Muscle of leg (tissue), 16 donors: Measurements from ENCODE around the gene OCIAD2. TPM values are rescaled to one million over a fixed set of nuclear protein-coding genes. Genes with fewer than 3 reads are reported as not detected.

ENCODE experiments used
- DNase-seq: peaks from one replicate; pipeline ENCODE4 v3.0.0; 2013
- H3K27ac ChIP-seq: one replicate; pipeline ENCODE4 v1.5.1; 2013; ENCODE audit warnings: mild to moderate bottlenecking, low read length, control low read depth
- H3K27me3 ChIP-seq: one replicate; pipeline ENCODE4 v1.6.1; 2013; ENCODE audit warnings: low read length; ENCODE audit not compliant: control insufficient read depth, insufficient read depth
- H3K36me3 ChIP-seq: one replicate; pipeline ENCODE4 v1.6.1; 2013; ENCODE audit warnings: low read length; ENCODE audit not compliant: control insufficient read depth, insufficient read depth
- H3K4me1 ChIP-seq: one replicate; pipeline ENCODE4 v1.6.1; 2013; ENCODE audit warnings: low read length; ENCODE audit not compliant: control insufficient read depth, insufficient read depth
- H3K4me3 ChIP-seq: one replicate; pipeline ENCODE4 v1.5.1; 2013; ENCODE audit warnings: low read length, control low read depth
- H3K9me3 ChIP-seq: replicated peaks from 2 replicates; pipeline ENCODE4 v1.6.1; 2013; ENCODE audit warnings: low read depth, low read length; ENCODE audit not compliant: control insufficient read depth
- WGBS: methylation state at CpG from one replicate; pipeline ENCODE4 v1.1.5; 2013; ENCODE audit warnings: missing lambda C conversion rate; ENCODE audit not compliant: insufficient coverage; 5-methylcytosine and 5-hydroxymethylcytosine counted together
- long read RNA-seq, 11 donors: transcript quantifications; one replicate each; lab custom pipeline, GENCODE V29; 2026
- polyA plus RNA-seq, 8 donors: library from polyadenylated mRNA; unstranded; fragments of 120-200 nt; gene quantifications; one replicate each; pipeline versions ENCODE4 v1.2.1 to v1.2.3, GENCODE V29; 2013; ENCODE audit warnings: inconsistent platforms in 1 of 8, low replicate concordance in 1 of 8; ENCODE audit not compliant: insufficient read length in 8 of 8, insufficient read depth in 1 of 8
- total RNA-seq: library from RNA; stranded (reverse); fragments of 120-200 nt; gene quantifications from one replicate; pipeline ENCODE4 v1.2.4, GENCODE V29; 2013

OCIAD2 gene, protein sequence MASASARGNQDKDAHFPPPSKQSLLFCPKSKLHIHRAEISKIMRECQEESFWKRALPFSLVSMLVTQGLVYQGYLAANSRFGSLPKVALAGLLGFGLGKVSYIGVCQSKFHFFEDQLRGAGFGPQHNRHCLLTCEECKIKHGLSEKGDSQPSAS
- total RNA-seq (8.7 TPM), polyA plus RNA-seq (10 to 100 TPM; 22.9 to 34.7 (median 26.1) TPM)
- long read RNA-seq, donor 1, transcript OCIAD2-205 (7 exons, 1,163 nt) = major isoform, 8 of 10 reads
- long read RNA-seq, donor 1, partial matches to known transcripts = 0 of 10 reads
- long read RNA-seq, donor 1, other reads (novel, unspliced or antisense) = 0 of 10 reads
- long read RNA-seq, donor 2, partial matches to known transcripts = 0 of 4 reads
- long read RNA-seq, donor 2, other reads (novel, unspliced or antisense) = 0 of 4 reads
- long read RNA-seq, donor 3, transcript OCIAD2-205 (7 exons, 1,163 nt) = major isoform, 11 of 12 reads
- long read RNA-seq, donor 3, partial matches to known transcripts = 0 of 12 reads
- long read RNA-seq, donor 3, other reads (novel, unspliced or antisense) = 0 of 12 reads
- long read RNA-seq, donor 4, transcript OCIAD2-205 (7 exons, 1,163 nt) = major isoform, 11 of 12 reads
- long read RNA-seq, donor 4, partial matches to known transcripts = 0 of 12 reads
- long read RNA-seq, donor 4, other reads (novel, unspliced or antisense) = 0 of 12 reads
- long read RNA-seq, donor 5, transcript OCIAD2-205 (7 exons, 1,163 nt) = major isoform, 24 of 31 reads
- long read RNA-seq, donor 5, partial matches to known transcripts = 0 of 31 reads
- long read RNA-seq, donor 5, other reads (novel, unspliced or antisense) = 0 of 31 reads
- long read RNA-seq, donor 6, transcript OCIAD2-205 (7 exons, 1,163 nt) = major isoform, 18 of 20 reads
- long read RNA-seq, donor 6, partial matches to known transcripts = 0 of 20 reads
- long read RNA-seq, donor 6, other reads (novel, unspliced or antisense) = 0 of 20 reads
- long read RNA-seq, donor 7, transcript OCIAD2-205 (7 exons, 1,163 nt) = major isoform, 17 of 17 reads
- long read RNA-seq, donor 7, partial matches to known transcripts = 0 of 17 reads
- long read RNA-seq, donor 7, other reads (novel, unspliced or antisense) = 0 of 17 reads
- long read RNA-seq, donor 8, transcript OCIAD2-205 (7 exons, 1,163 nt) = major isoform, 6 of 9 reads
- long read RNA-seq, donor 8, partial matches to known transcripts = 0 of 9 reads
- long read RNA-seq, donor 8, other reads (novel, unspliced or antisense) = 0 of 9 reads
- long read RNA-seq, donor 9, partial matches to known transcripts = 0 of 4 reads
- long read RNA-seq, donor 9, other reads (novel, unspliced or antisense) = 0 of 4 reads
- long read RNA-seq, donor 10, transcript OCIAD2-205 (7 exons, 1,163 nt) = major isoform, 11 of 11 reads
- long read RNA-seq, donor 10, partial matches to known transcripts = 0 of 11 reads
- long read RNA-seq, donor 10, other reads (novel, unspliced or antisense) = 0 of 11 reads
- long read RNA-seq, donor 11, transcript OCIAD2-205 (7 exons, 1,163 nt) = major isoform, 11 of 15 reads
- long read RNA-seq, donor 11, partial matches to known transcripts = 0 of 15 reads
- long read RNA-seq, donor 11, other reads (novel, unspliced or antisense) = 0 of 15 reads

GRCh38 chr4:48906206-48907173 is at the start of gene OCIAD2:
Gene OCIAD2, minus strand, starts transcription at chr4:48906774. Its CDS starts 2,225 bp downstream, at chr4:48904549.
- H3K4me1 ChIP-seq = peaks cover 12% of the 10 kb centered on the region
- H3K36me3 ChIP-seq = no peaks in the 10 kb centered on the region
- H3K27ac ChIP-seq = no peak within 1 kb of the TSS
- no peaks in the 10 kb centered on the region for H3K9me3 ChIP-seq
- no peaks in the 10 kb centered on the region for H3K27me3 ChIP-seq
- peak within 1 kb of the TSS; percentile 56 for H3K4me3 ChIP-seq
- DNase-seq = peak; percentile 56
- 10% methylated on average over 45 of the region's 65 CpGs for WGBS

DNA sequence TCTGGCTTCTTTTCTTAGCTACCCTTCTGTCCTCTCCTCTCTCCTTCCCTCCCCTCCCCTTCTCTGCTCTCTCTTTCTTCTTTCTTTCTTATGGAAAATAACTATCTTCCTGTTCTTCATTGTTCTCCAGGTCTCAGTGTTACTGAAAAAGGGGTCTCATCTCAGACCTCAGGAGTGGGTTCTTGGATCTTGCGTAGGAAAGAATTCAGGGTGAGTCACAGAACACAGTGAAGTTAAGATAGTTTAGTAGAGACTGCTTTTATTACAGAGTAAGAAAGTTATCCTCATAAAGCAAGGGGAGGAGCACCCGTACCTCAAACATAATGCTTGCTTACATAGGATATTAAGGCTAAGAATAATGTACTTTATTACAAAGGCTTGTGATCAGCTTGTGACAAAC is 47.7 kb upstream of the OCIAD2 start:
- Histone ChIP-seq H3K9me3 (no peaks in the 10 kb centered on the region), H3K4me1 (no peaks in the 10 kb centered on the region), H3K27me3 (no peaks in the 10 kb centered on the region), H3K4me3 (no peak overlapping the region), H3K36me3 (no peaks in the 10 kb centered on the region), H3K27ac (no peak overlapping the region)
- no peak for DNase-seq
- no CpG with 5 or more reads among the region's 2 CpGs for WGBS

- no peaks in the 10 kb centered on the region for H3K36me3 ChIP-seq
- no peaks in the 10 kb centered on the region for H3K9me3 ChIP-seq
- no peaks in the 10 kb centered on the region for H3K27me3 ChIP-seq
- no peak overlapping the region for H3K4me3 ChIP-seq
- H3K27ac ChIP-seq = no peak overlapping the region
- H3K4me1 ChIP-seq = no peaks in the 10 kb centered on the region
- 68% methylated on average over 3 of the region's 4 CpGs for WGBS
- no peak for DNase-seq
Observed at GRCh38 chr4:48949518-48950219, 43.1 kb upstream of the OCIAD2 start.

- Histone ChIP-seq H3K27me3 (no peaks in the 10 kb centered on the region), H3K9me3 (no peaks in the 10 kb centered on the region), H3K4me1 (no peaks in the 10 kb centered on the region), H3K27ac (no peak overlapping the region), H3K4me3 (no peak overlapping the region), H3K36me3 (no peaks in the 10 kb centered on the region)
- no peak for DNase-seq
Observed at GRCh38 chr4:48949086-48949485, 42.5 kb upstream of the OCIAD2 start.

DNA sequence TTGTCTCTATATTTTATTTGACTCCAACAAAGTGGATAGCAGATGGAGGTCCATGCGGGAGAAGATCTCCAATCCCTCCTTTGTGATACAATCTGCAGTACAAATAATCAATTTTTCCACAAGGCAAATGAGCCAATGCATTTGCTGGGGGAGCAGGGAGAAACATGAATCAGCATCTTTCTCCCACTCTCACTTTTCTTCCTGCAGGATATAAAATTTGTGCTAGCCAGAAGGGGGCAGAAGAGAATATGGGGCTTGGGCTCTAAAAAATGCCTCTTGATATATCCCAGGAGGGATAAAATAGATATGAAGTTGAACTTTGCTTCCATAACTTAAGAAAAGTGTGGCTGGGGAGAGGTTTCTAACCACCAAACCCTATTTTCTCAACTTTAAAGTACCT is 41.2 kb upstream of the OCIAD2 start:
- DNase-seq = no peak
- no CpG with 5 or more reads among the region's 1 CpG for WGBS
- Histone ChIP-seq H3K4me1 (no peaks in the 10 kb centered on the region), H3K9me3 (no peaks in the 10 kb centered on the region), H3K27ac (no peak overlapping the region), H3K27me3 (no peaks in the 10 kb centered on the region), H3K36me3 (no peaks in the 10 kb centered on the region), H3K4me3 (no peak overlapping the region)

DNA sequence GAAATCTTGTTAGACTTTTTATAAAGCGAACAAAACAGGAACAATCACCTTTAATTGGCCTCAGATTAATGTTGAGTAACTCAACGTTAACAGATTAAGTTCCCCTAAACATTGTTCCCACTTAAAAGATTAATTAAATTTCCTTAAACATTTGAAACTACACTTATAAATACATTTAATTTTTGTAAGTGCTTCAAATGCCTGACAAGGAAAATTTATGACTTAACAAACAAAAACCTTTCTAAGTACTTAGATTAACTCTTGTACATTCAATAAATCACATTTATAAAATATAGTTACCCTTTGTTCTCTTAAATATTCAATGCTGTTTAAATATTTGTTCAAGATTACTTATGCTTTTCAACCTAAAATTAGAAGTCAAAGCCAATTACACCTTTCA is 39.4 kb upstream of the OCIAD2 start:
- no CpG with 5 or more reads among the region's 2 CpGs for WGBS
- Histone ChIP-seq H3K27me3 (no peaks in the 10 kb centered on the region), H3K4me3 (no peak overlapping the region), H3K36me3 (no peaks in the 10 kb centered on the region), H3K4me1 (no peaks in the 10 kb centered on the region), H3K27ac (no peak overlapping the region), H3K9me3 (no peaks in the 10 kb centered on the region)
- DNase-seq = no peak

GRCh38 chr4:48944756-48945241 is 38.2 kb upstream of the OCIAD2 start:
- 65% methylated on average over 3 of the region's 6 CpGs for WGBS
- no peaks in the 10 kb centered on the region for H3K4me1 ChIP-seq
- no peaks in the 10 kb centered on the region for H3K9me3 ChIP-seq
- no peaks in the 10 kb centered on the region for H3K27me3 ChIP-seq
- no peak for DNase-seq
- no peaks in the 10 kb centered on the region for H3K36me3 ChIP-seq
- no peak overlapping the region for H3K27ac ChIP-seq
- no peak overlapping the region for H3K4me3 ChIP-seq

DNA sequence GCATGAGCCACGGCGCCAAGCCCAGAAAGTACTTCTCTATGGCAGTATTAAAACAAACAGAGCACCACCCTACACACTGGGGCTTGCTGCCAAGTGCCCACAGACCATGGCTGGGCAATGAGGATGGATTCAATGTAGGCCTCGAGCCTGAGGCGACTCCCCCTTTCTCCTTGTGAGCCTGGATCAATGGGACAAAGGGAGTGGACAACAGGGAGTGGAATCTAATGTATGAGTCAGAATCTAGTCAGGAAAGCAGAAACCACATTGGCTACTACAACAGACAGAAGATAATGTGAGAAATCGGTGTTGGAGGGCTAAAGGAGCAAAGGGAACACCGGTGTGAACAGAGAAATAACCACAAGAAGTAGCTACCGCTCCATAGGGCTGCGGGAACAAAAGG is 37.7 kb upstream of the OCIAD2 start:
- H3K9me3 ChIP-seq = no peaks in the 10 kb centered on the region
- H3K27ac ChIP-seq = no peak overlapping the region
- 79% methylated on average over 4 of the region's 8 CpGs for WGBS
- no peak overlapping the region for H3K4me3 ChIP-seq
- no peaks in the 10 kb centered on the region for H3K4me1 ChIP-seq
- H3K27me3 ChIP-seq = no peaks in the 10 kb centered on the region
- DNase-seq = no peak
- H3K36me3 ChIP-seq = no peaks in the 10 kb centered on the region
